SK-N-MC (cell line): ENCODE results near the gene AMFR.

Experiments
- DNase-seq: peaks from one replicate; pipeline ENCODE4 v3.0.0-alpha.2; 2011; ENCODE audit warnings: low read depth, low spot score
- H3K27ac ChIP-seq: fragments of 200-600 bp; sonication (generic); 2 replicates; pipeline ENCODE4 v1.5.1; 2016; ENCODE audit warnings: mixed run types
- H3K36me3 ChIP-seq: fragments of 200-600 bp; sonication (generic); 2 replicates; pipeline ENCODE4 v1.6.1; 2017; ENCODE audit warnings: antibody characterized with exemption, low read length, mixed read lengths; ENCODE audit not compliant: insufficient read depth
- H3K4me3 ChIP-seq: fragments of 200-600 bp; sonication (generic); 2 replicates; pipeline ENCODE4 v1.5.1; 2016
- H3K9ac ChIP-seq: fragments of 200-600 bp; sonication (generic); 2 replicates; pipeline ENCODE4 v1.8.0; 2017; ENCODE audit warnings: mixed run types, mixed read lengths; ENCODE audit not compliant: insufficient read length
- H3K9me3 ChIP-seq: fragments of 200-600 bp; sonication (generic); 2 replicates; pipeline ENCODE4 v1.6.1; 2017; ENCODE audit warnings: low read depth, mild to moderate bottlenecking, antibody characterized with exemption, low read length, moderate library complexity, mixed read lengths
- EZH2 ChIP-seq: fragments of 200-600 bp; sonication (generic); IDR thresholded peaks from one replicate; pipeline ENCODE4 v1.6.1; 2017; ENCODE audit warnings: antibody characterized with exemption
- FOXP2 ChIP-seq: optimal IDR thresholded peaks from 2 replicates; pipeline ENCODE3; 2011; ENCODE audit warnings: mild to moderate bottlenecking, moderate library complexity; ENCODE audit not compliant: insufficient read depth; ENCODE audit errors: extremely low read length, control extremely low read depth
- POLR2AphosphoS5 ChIP-seq: IDR thresholded peaks from 2 replicates; pipeline ENCODE4 v1.6.1; 2012; ENCODE audit warnings: mild to moderate bottlenecking, low read depth, low read length, borderline replicate concordance

Gene AMFR

DNA sequence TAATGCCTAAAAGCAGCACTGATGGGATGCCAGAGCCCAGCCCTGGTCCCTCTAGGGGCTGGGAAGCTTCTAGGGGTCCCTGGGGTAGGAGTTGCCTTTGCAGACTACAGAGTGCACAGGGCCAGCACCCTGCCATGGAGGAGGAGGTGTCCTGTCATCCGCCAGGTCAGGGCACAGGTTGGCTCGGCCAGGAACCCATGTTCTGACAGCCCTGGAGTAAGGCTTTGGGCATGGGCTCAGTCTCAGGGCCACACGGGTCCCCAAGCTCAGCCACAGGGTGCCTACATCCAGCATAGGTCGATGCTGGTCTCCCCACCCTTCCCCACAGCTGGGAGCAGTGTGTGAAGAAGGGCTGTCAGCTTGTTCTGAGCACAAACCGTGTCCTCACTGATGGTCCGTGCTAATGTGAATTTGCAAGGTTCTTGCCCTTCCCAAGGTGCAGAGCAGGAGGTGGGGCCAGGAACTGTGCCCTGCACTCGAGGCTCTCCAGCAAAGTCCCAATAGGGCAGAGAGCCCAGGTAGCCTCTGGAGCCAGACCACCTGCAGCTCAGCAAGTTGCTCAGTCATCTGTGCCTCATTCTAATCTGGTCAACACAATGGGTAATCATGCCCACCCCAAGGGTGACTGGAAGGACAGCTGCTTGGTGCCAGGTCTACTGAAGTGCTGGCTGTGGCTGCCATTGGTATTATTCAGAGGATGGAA, 72.8 kb downstream of the AMFR start:
- Histone ChIP-seq H3K9ac (no peak overlapping the region), H3K4me3 (no peak overlapping the region), H3K27ac (no peak overlapping the region), H3K9me3 (no peaks in the 10 kb centered on the region), H3K36me3 (no peaks in the 10 kb centered on the region)
- no peak for DNase-seq
- TF ChIP-seq EZH2 (no peak), FOXP2 (no peak), POLR2AphosphoS5 (no peak)

DNA sequence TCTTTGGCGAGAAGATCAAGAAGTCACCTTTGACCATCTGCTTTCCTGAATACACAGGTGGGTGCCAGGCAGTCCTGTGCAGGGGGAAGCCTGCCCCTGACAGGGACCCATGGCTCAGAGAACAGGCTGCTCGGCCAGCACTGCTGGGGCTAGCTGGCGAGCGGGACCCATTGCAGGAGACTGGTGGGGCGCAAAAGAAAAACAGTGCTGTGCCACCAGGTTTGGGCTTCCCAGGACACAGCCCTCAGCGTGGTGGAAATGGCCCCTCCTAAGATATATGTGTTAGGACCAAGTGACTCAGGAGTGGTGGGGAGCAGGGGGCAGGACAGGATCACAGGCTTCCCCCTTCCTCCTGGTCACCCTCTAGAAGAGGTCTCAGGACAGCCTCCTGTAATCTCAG, 73.9 kb downstream of the AMFR start:
- no peak for DNase-seq
- no peak overlapping the region for H3K4me3 ChIP-seq
- no peak for TF ChIP-seq FOXP2
- H3K9me3 ChIP-seq = no peaks in the 10 kb centered on the region
- H3K9ac ChIP-seq = no peak overlapping the region
- H3K36me3 ChIP-seq = no peaks in the 10 kb centered on the region
- H3K27ac ChIP-seq = no peak overlapping the region

DNA sequence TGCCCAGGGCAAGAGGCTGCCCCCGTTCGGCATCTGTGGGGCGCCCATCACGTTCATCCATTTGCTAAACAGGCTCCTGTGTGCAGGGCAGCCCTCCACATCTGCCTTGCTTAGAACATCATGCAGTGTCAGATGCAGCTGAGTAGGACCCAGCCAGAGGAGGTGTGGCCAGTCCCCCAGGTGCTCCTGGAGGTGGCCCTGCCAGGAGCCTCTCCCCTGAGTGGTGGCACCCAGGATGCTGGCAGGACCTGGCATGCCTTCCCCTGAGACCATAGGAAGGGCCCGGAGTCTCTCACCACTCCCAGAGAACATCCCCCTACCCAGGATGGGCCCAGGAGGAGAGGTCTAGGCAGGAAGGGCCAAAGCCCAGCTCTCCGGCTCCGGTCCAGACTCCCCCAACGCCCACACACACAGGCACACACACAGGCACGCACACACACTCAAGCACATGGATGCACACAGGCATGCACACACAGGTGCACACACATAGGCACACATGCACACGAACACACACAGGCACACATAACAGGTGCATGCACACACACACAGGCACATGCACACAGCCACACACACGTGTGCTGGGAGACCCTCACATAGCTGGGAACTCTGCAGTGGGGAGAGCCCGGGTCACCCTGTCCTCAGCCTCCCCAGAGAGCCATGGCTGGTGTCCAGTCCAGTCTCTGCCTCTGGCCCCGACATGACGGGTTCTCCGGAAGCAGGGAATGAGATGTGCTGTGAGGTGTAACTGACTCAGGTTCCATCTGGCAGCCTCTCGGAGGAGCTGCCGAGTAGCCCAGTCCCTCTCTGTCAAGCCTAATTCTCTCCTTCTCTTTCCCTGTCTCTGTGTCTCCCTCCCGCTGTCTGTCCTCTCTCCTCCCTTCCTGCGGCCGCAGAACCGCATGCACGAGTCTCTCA, 74.6 kb downstream of the AMFR start:
- TF ChIP-seq EZH2 (no peak), FOXP2 (no peak), POLR2AphosphoS5 (no peak)
- DNase-seq = no peak
- no peak overlapping the region for H3K4me3 ChIP-seq
- no peak overlapping the region for H3K27ac ChIP-seq
- no peaks in the 10 kb centered on the region for H3K9me3 ChIP-seq
- H3K36me3 ChIP-seq = no peaks in the 10 kb centered on the region
- H3K9ac ChIP-seq = no peak overlapping the region

GRCh38 chr16:56349711-56350161, 75.6 kb downstream of the AMFR start:
- no peak overlapping the region for H3K9ac ChIP-seq
- no peak overlapping the region for H3K27ac ChIP-seq
- TF ChIP-seq FOXP2 (no peak), POLR2AphosphoS5 (no peak), EZH2 (no peak)
- no peak overlapping the region for H3K4me3 ChIP-seq
- no peaks in the 10 kb centered on the region for H3K9me3 ChIP-seq
- DNase-seq = no peak
- H3K36me3 ChIP-seq = no peaks in the 10 kb centered on the region

DNA sequence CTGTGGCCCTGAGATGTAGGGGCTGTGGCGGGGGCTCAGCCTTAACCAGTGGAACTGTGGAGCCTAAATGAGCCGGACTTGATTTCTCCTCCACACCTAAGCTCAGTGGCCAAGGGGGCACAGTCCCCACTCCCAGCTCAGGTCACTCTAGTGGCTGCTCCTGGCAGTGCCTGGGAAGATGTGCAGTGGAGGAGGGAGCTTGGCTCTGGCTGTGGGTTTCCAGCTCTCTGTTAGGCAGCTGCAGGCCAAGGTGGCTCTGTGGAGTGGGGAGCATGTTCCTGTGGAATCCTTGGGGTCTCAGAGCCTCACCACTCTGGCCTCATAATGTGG, 76.3 kb downstream of the AMFR start:
- no peak for DNase-seq
- Histone ChIP-seq H3K27ac (no peak overlapping the region), H3K4me3 (no peak overlapping the region), H3K9me3 (no peaks in the 10 kb centered on the region), H3K9ac (no peak overlapping the region), H3K36me3 (no peaks in the 10 kb centered on the region)
- no peak for TF ChIP-seq POLR2AphosphoS5
- no peak for TF ChIP-seq FOXP2
- no peak for TF ChIP-seq EZH2

DNA sequence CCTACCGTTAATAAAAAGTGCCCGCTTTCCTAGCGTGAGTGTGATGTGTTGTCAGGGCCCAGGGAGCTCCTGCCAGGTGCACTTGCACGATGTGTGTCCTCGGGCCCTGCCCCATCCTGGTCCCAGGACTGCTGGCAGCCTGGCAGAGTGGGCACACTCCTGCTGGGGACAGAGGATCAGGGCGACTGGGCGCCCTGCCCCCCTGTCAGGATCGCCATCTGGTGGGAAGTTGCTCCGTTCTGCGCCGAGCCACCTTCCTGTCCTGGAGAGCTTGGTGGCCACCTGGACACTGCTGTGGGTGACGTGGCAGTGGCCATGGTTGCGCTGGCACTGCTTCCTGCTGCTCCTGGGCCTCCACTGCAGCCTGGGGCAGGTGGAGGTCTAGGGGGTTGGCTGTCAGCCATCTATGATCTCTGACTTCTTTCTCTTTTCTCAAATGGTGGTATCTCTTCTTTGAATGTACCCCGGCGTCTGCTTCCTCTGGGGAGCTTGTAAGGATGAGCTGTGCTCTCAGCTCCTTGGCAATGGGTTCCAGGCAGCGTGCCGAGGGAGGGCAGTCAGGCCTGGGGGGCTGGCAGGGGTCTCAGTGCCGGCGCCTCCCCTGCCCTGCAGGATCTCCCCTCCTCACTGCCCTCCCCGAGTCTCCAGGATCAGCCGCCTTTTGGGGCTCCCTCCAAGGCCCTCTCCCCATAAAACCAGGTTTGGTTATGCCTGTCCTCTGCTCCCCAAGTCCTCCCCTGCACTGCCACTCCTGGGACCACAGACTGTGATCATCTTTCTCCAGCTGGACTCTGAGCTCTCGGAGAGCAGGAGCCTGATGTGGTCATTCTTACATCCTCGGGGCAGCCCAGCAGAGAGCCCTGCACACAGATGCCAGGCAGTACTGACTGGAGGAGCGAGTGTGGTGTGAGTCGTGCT, 76.9 kb downstream of the AMFR start:
- no peak overlapping the region for H3K27ac ChIP-seq
- H3K9me3 ChIP-seq = no peaks in the 10 kb centered on the region
- no peaks in the 10 kb centered on the region for H3K36me3 ChIP-seq
- DNase-seq = no peak
- H3K9ac ChIP-seq = no peak overlapping the region
- TF ChIP-seq EZH2 (no peak), FOXP2 (no peak), POLR2AphosphoS5 (no peak)
- H3K4me3 ChIP-seq = no peak overlapping the region

- DNase-seq = no peak
- H3K4me3 ChIP-seq = no peak overlapping the region
- H3K9me3 ChIP-seq = no peaks in the 10 kb centered on the region
- H3K36me3 ChIP-seq = no peaks in the 10 kb centered on the region
- no peak overlapping the region for H3K9ac ChIP-seq
- TF ChIP-seq POLR2AphosphoS5 = no peak
- no peak for TF ChIP-seq FOXP2
- no peak for TF ChIP-seq EZH2
- no peak overlapping the region for H3K27ac ChIP-seq
These were observed 77.7 kb downstream of the AMFR start for GRCh38 chr16:56347670-56348069.

DNA sequence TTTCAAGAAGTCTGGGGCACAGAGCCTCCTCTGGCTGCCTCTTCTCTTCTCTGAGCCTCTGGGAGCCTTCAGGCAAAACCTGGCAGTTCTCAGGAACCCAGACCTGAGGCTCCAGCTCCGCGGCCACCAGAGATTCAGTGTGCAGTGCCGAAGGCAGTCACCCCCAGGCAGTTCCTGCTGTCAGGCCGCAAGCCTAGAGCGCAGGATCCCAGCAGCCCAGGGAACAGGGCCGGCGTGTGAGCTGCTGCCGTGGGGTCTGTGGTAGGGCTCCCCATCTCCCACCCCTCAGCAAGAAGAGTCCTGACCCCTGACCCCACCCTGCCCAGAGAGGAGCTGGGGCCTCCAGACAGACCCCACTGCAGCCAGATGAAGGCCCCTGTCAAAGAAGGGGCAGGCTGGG, 78.2 kb downstream of the AMFR start:
- H3K9ac ChIP-seq = no peak overlapping the region
- H3K36me3 ChIP-seq = no peaks in the 10 kb centered on the region
- no peak overlapping the region for H3K4me3 ChIP-seq
- DNase-seq = no peak
- no peak for TF ChIP-seq EZH2
- TF ChIP-seq POLR2AphosphoS5 = no peak
- no peak for TF ChIP-seq FOXP2
- no peak overlapping the region for H3K27ac ChIP-seq
- H3K9me3 ChIP-seq = no peaks in the 10 kb centered on the region

DNA sequence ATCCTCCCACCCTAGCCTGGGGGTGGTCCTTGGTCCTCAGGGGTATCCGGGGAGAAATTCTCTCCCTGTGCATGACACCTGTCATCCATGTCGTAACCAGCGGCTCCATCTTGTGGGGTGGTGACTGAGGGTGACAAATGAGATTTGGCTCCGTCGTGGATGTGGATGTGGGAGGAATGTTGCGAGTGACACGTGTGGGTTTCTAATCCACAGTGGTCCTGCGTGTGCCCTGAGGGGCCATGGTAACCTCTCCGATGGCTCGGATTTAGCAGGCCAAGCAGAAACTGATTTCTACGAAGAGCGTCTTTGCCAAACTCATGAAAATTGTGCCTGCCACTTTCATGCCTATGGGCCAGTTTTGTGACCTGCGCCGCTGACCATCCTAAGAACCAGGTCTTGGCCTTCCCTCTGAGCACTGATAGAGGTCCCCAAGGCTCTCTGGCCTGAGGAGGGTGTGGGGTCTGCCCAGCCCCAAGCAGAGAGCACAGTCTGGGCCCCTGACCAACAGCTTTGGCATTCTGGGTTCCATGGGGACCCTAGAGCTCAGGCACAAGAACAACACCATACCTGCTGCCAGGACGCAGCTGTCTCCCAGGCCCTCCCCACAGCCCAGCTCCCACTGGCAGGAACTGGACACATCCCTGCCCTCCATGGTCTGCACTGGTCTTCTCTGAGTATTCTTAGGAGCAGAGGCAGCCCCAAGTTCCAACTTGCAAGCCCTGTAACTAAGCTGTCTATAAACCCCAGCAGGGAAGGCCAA, 79.0 kb downstream of the AMFR start:
- H3K27ac ChIP-seq = no peak overlapping the region
- TF ChIP-seq FOXP2 = no peak
- no peak for TF ChIP-seq EZH2
- no peak for TF ChIP-seq POLR2AphosphoS5
- no peaks in the 10 kb centered on the region for H3K36me3 ChIP-seq
- no peak overlapping the region for H3K9ac ChIP-seq
- no peak overlapping the region for H3K4me3 ChIP-seq
- DNase-seq = no peak
- no peaks in the 10 kb centered on the region for H3K9me3 ChIP-seq
